GM19463 (cell line): Measurements from ENCODE around the gene TMEM120B.
"Not testable (repeated sequence)": the region's sequence is repeated elsewhere in the genome, so short reads cannot be mapped to it uniquely, and the experiment has no call there.

Source experiments
- ATAC-seq: cut with Tn5 transposase; IDR thresholded peaks from one replicate; pipeline ENCODE4 v1.9.1; 2021; ENCODE audit warnings: mild to moderate bottlenecking, moderate library complexity; ENCODE audit not compliant: unreplicated experiment

The TMEM120B gene

GRCh38 chr12:121708313-121709063 lies 4.1 kb upstream of the TMEM120B start:
- ATAC-seq: no peak

DNA sequence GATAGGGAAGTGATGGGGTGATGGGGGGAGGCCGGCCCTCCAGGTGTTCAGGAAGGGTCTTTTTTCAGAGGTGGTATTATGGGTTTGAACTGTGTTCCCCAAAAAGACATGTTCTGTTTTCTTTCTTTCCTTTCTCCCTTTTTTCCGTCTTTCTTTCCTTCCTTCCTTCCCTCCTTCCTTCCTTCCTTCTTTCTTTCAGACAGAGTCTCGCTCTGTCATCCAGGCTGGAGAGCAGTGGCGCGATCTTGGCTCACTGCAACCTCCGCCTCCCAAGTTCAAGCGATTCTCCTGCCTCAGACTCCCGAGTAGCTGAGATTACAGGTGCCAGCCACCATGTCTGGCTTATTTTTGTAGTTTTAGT lies 3.5 kb upstream of the TMEM120B start:
- not testable (repeated sequence) for ATAC-seq

DNA sequence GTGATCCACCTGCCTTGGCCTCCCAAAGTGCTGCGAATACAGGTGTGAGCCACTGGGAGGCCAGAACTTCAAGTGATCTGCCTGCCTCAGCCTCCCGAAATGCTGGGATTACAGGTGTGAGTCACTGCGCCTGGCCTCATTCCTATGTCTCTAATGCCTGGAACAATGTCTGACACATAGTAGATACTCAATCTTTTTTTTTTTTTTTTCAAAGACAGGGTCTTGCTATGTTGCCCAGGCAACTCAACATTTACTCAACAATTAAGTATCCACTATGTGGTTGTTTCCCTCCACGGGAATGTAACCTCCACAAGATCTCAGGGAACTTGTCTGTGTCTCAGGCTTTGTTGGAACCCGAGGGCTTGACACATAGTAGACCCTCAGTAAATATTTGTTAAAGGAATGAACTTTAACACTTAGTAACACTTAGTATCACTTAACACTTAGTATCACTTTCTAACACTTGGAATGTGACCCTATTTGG lies 3.0 kb upstream of the TMEM120B start:
- ATAC-seq: no peak

DNA sequence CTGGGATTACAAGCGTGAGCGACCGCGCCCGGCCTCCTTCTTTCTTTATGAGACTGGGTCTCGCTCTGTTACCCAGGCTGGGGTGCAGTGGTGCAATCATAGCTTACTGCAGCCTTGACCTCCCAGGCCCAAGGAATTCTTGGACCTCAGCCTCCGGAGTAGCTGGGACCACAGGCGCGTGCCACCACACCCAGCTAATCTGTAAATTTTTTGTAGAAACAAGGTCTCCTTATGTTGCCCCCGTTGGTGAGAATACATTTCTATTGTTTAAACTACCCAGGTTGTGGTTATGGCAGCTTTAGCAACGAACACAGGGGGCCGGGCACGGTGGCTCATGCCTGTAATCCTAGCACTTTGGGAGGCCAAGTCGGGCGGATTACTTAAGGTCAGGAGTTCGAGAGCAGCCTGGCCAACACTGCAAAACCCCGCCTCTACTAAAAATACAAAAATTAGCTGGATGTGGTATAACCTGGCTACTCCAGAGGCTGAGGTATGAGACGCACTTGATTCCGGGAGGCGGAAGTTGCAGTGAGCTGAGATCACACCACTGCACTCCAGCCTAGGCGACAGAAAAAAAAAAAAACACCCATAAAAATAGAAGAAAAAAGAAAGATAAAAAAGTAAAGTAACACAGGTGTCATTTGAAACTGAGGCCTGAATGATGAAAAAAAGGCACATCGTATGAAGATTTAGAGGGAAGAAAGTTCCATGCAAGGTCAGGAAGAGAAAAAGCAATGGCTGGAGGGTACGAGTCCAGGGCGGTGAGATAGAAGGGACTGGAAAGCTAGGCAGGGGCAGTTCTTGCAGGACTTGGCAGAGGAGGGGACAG lies 977 bp upstream of the TMEM120B start:
- no peak for ATAC-seq

DNA sequence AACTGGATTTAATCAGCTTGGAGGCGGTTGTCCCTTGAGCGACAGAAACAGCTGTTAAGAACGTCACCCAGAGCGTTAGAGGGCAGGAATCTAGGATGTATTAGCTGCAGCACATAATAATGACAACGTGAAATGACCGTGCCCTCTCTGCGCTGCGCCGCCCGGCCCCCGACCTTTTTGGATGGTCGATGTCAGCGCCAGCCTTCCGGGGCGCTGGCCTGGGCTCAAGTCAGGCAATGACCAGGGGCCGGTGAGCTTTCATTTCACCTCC lies 427 bp upstream of the TMEM120B start:
- ATAC-seq: peak; percentile 7

GRCh38 chr12:121713257-121713777 lies 765 bp downstream of the TMEM120B start:
- no peak for ATAC-seq

DNA sequence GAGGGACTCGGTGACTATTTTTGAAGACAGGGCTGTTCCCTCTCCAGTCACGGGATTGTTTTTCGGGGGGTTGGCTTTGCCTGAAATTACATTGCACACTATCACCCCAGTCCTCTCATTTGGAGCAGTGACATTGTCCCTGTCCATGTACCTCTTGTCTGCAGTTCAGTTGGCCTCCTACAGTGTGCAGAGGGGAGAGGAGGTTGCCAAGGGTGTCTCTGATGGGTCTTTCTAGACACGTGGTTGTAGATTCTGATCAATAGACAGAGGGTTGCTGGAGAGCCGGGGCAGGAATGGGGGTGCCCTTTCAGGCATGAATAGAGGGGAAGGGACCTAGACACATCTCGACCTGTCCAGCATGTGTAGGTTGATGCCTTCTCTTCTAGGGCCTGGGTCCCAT lies 1.2 kb downstream of the TMEM120B start:
- no peak for ATAC-seq

DNA sequence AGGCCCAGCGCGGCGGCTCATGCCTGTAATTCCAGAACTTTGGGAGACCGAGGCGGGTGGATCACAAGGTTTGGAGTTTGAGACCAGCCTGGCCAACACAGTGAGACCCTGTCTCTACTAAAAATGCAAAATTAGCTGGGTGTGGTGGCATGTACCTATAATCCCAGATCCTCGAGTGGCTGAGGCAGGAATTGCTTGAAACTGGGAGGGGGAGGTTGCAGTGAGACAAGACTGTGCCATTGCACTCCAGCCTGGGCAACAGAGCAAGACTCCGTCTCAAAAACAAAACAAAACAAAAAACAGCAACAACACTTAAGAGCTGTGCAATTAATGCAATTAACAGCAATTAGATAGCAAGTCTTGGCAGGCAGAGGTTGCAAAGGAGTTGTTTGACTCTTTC lies 2.5 kb downstream of the TMEM120B start:
- not testable (repeated sequence) for ATAC-seq

DNA sequence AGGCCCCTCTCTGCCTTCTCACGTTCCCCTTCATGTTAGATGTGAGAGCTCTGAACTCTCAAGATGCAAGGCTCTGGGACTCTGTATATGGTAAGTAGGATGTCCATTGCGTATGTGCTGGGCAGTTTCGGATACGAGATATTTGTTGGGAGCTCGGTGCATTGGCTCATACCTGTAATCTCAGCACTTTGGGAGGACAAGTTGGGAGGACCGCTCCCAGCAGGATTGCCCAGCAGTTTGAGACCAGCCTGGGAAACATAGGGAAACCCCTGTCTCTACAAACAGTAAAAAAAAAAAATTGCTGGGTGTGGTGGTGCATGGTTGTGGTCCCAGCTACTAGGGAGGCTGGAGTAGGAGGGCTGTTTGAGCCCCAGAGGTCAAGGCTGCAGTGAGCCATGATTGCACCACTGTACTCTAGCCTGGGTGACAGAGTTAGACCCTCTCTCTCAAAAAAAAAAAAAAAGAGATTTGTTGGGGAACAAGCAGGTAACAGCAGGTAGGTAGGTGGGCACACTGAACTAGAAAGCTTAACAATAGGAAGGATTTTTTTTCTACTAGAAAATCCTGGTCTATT lies 3.4 kb downstream of the TMEM120B start:
- ATAC-seq: no peak

DNA sequence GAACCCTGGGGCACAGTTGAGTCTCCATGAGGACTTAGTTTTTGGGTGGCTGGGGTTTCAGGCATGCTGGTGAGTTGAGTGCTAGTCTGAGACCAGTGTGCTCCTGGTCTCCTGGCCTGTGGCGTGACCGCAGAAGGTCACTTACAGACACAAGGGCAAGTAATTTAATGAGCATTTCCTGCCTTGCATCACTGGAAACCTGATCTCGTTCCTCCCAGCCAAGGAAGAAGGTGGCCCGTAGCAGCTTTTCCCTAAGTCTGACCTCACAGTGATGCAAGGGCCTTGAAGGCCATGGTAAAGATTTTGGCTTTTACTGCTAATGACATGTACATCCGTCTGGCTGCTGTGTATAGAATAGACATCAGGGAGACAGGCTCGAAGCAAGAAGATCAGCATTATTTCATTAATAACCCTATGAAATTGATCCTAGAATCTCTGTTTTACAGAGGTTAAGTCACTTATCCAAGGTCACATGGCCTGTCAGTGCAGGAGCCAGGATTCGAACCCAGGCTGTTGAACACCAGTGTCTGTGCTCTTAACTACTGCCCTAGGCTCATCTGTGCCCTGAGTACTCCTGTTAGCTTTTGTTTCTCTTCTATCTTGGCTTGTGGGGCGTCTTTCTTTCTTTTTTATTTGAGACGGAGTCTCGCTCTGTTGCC lies 4.6 kb downstream of the TMEM120B start:
- no peak for ATAC-seq

GRCh38 chr12:121718653-121719239 lies 6.2 kb downstream of the TMEM120B start:
- ATAC-seq: no peak

DNA sequence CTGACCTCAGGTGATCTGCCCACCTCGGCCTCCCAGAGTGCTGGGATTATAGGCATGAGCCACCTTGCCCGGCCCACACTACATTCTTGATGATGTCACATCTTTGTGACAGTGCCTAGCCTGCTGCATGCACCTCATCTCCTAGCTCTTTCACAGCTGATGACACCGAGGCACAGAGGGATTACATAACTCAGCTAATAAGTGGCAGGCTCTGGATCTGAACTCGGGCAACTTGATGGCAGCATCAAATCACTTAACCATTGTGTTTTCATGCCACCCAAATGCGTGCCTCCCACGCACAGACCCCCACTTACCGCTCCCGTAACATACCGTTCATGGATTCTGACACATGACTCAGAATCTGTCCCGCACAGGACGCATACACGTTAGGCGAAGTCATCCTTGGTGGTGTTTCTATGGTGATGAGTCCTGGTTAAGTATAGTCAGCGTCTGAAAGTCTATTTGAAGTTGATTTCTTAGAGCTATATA lies 7.4 kb downstream of the TMEM120B start:
- no peak for ATAC-seq

DNA sequence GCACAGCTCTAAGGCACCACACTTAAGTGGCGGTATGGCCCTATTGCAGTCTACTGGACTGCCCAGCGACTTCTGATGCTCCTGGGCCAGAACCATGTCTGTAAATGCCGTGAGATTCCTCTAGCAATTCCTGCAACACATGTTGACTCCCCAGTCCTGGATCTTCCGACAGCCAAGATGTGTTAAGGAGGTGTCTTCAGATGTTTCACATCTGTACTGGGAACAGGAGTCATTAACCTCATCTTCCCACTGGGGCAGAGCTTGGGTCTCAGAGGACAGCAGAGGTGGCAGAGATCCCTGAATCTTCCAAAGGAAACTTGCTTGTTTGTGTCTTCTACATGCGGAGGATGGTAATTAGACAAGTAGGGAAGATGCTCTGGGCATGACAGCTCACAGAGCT lies 8.2 kb downstream of the TMEM120B start:
- no peak for ATAC-seq

DNA sequence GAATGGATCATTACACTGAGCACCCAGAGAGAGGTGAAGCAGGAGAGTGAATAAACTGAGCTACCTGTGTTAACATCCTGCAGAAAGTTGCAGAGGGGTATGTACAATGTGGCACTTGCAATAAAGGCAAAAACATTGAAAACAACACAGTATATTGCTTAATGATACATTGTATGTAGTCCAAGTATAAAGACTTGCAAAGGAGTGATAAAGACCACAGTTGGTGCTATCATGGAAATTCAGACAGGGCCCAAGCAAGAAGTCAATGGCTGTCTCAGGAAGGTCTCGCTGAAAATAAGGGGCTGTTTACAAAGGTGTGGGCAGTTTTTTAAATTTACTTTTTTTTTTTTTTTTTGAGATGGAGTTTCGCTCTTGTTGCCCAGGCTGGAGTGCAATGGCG lies 10.0 kb downstream of the TMEM120B start:
- no peak for ATAC-seq

GRCh38 chr12:121723200-121723599 lies 10.6 kb downstream of the TMEM120B start:
- ATAC-seq: no peak

DNA sequence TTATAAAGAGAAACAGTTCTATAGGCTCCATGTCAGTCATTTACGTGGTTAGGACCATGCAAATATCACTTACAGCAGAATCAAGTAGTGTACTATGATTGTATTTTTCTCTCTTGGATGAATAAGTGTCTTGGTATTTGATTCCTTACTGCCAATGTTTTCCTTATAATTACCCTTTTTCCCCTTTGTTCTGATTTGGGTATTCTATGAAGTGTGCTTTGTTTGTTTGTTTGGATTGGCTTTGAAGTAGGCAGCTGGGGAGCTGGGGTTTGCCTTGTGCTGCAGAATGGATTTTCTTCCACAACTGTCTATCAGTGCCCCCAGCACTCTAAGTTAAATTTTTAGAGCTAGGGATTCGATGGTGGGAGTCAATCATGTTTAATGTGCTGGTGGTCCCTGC lies 12.4 kb downstream of the TMEM120B start:
- ATAC-seq: no peak

DNA sequence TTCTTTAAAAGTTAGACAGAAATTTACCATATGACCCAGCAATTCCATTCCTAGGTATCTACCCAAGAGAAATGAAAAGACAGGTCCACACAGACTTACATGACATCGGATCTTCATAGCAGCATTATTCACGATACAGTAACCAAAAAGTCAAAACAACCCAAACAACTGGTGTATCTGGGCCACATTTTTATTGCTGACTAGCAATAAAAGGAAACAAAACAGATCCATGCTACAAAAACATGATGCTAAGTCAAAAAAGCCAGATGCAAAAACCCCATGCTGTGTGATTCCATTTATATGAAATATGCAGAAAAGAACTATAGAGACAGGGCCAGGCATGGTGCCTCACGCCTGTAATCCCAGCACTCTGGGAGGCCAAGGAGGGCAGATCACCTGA lies 12.9 kb downstream of the TMEM120B start:
- ATAC-seq: no peak

DNA sequence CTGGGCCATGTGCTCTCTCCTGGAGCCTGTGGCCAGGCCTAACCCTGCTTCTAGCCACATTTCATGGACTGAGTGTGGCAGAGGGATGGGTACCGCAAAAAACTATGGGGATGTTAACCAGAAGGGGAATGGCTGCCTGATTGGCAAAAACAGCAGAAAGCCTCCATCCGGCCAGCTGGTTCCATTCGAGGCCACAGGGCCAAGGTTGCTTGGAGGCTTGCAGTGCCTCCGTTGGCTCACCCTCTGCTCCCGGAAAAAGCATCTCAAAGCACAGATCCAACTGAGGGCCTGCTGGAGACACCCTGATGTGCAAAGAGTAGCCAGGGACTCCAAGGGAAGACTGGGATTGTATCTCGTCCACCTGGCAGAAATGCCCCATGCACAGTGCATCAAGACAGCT lies 16.5 kb downstream of the TMEM120B start:
- ATAC-seq: no peak

GRCh38 chr12:121731473-121731872 lies 18.9 kb downstream of the TMEM120B start:
- no peak for ATAC-seq

GRCh38 chr12:121733849-121734248 lies 21.3 kb downstream of the TMEM120B start:
- ATAC-seq: no peak

DNA sequence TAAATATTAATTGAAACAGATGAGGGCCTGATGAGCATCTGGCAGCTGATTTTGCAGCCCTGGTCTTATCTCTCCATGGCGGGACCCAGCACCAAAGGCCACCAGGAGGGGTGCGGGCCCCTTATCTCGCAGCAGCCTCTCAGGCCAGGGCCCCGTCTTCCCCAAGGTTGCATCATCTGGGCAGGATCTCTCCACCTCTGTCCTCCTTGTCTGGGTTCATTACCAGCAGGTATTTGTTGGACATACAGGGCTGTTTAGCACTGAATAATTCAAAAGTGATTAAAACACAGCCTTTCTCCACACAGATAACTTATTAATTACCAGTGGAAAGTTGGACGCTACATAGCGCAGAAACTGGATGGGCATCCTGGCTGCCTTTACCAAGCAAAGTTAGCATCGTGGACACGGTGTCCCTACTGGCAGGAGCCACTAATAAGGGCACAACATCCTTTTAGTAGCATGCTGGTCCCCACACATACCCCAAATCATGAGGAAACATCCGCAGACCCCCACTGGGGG lies 25.8 kb downstream of the TMEM120B start:
- ATAC-seq: no peak
